ENCODE data around the gene MEN1.

Gene MEN1

GRCh38 chr11:64755681-64756361, 54.5 kb downstream of the MEN1 start:
- no peak for DNase-seq
- in situ Hi-C loops (cut with MboI; ENCODE audit: low pct_unique_long_range_greater_than_20kb, low sequenced_read_pairs) = no loop called here

GRCh38 chr11:64754919-64755662, 55.3 kb downstream of the MEN1 start:
- DNase-seq = no peak
- in situ Hi-C loops (cut with MboI; ENCODE audit: low pct_unique_long_range_greater_than_20kb, low sequenced_read_pairs) = no loop called here

GRCh38 chr11:64754124-64754918, 56.0 kb downstream of the MEN1 start:
- no peak for DNase-seq
- in situ Hi-C loops (cut with MboI; ENCODE audit: low pct_unique_long_range_greater_than_20kb, low sequenced_read_pairs) = no loop called here
